Endometrial microvascular endothelial cells (primary cell): ENCODE data around the gene LIMCH1. TPM values are rescaled to one million over a fixed set of nuclear protein-coding genes. Genes with fewer than 3 reads are reported as not detected.

Experiments used
- in situ Hi-C: cut with HindIII; loops from 2 replicates; pipeline ENCODE4 v1.10.0; 2017; ENCODE audit warnings: low sequenced_read_pairs, low pct_unique_long_range_greater_than_20kb; ENCODE audit errors: inconsistent ontology term
- total RNA-seq: library from RNA; depleted of rRNA; stranded (reverse); fragments of >200 nt; gene quantifications from one replicate; pipeline ENCODE4 v1.2.3, GENCODE V29; 2015; ENCODE audit errors: inconsistent ontology term

LIMCH1 gene
- total RNA-seq, 1 donor from 2014 or later: 5.8 TPM

GRCh38 chr4:41549478-41549877, 11.5 kb downstream of the LIMCH1 start:
- in situ Hi-C loops: loop anchor here (25.0 kb wide), 1 partner anchor 88 kb away; no protein-coding TSS in a partner anchor

GRCh38 chr4:41550308-41550707, 12.4 kb downstream of the LIMCH1 start:
- in situ Hi-C loops: no loop called here

- in situ Hi-C loops: no loop called here
These were observed 13.6 kb downstream of the LIMCH1 start for GRCh38 chr4:41551536-41551935.

- in situ Hi-C loops: no loop called here
These were observed 16.9 kb downstream of the LIMCH1 start for GRCh38 chr4:41554905-41555304.

- in situ Hi-C loops: no loop called here
These were observed 18.6 kb downstream of the LIMCH1 start for GRCh38 chr4:41556526-41556925.

- in situ Hi-C loops: no loop called here
These were observed 22.1 kb downstream of the LIMCH1 start for GRCh38 chr4:41559940-41560516.

GRCh38 chr4:41561244-41561643, 23.3 kb downstream of the LIMCH1 start:
- in situ Hi-C loops: no loop called here

- in situ Hi-C loops: no loop called here
These were observed 29.2 kb downstream of the LIMCH1 start for GRCh38 chr4:41567186-41567585.

- in situ Hi-C loops: no loop called here
These were observed 30.4 kb downstream of the LIMCH1 start for GRCh38 chr4:41568363-41568762.

GRCh38 chr4:41569961-41570360, 32.0 kb downstream of the LIMCH1 start:
- in situ Hi-C loops: no loop called here

GRCh38 chr4:41571422-41571821, 33.5 kb downstream of the LIMCH1 start:
- in situ Hi-C loops: no loop called here

- in situ Hi-C loops: no loop called here
These were observed 34.6 kb downstream of the LIMCH1 start for GRCh38 chr4:41572516-41572915.

- in situ Hi-C loops: no loop called here
These were observed 35.0 kb downstream of the LIMCH1 start for GRCh38 chr4:41572956-41573355.

GRCh38 chr4:41573502-41574001, 35.6 kb downstream of the LIMCH1 start:
- in situ Hi-C loops: no loop called here

GRCh38 chr4:41575207-41575606, 37.2 kb downstream of the LIMCH1 start:
- in situ Hi-C loops: no loop called here

- in situ Hi-C loops: no loop called here
These were observed 37.7 kb downstream of the LIMCH1 start for GRCh38 chr4:41575665-41576064.

GRCh38 chr4:41579043-41579442, 41.1 kb downstream of the LIMCH1 start:
- in situ Hi-C loops: no loop called here

GRCh38 chr4:41579526-41579925, 41.6 kb downstream of the LIMCH1 start:
- in situ Hi-C loops: no loop called here

GRCh38 chr4:41580007-41580406, 42.0 kb downstream of the LIMCH1 start:
- in situ Hi-C loops: no loop called here

- in situ Hi-C loops: no loop called here
These were observed 48.8 kb downstream of the LIMCH1 start for GRCh38 chr4:41586675-41587225.

- in situ Hi-C loops: no loop called here
These were observed 49.3 kb downstream of the LIMCH1 start for GRCh38 chr4:41587286-41587685.
